ENCODE data around the gene PDK3.

The PDK3 gene

GRCh38 chrX:24483596-24483995, 18.5 kb downstream of the PDK3 start:
- DNase-seq: no peak

DNA sequence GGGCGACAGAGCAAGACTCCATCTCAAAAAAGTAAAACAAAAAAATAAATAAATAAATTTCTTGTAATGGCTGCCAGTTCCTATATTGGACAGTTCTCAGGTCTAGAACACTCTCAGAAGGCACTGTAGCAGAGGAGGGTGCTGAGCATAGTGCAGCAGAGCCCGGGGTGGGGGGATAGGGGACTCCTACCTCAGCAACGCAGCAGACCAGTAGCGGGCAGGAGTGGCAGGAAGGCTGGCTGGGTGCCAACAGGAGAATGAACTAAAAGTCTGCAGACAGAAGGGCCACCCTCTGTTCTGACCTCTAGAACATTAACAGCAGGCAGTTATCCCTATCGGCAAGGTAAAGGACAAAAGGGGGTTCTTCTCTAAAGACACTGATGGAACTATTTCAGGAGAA, 20.2 kb downstream of the PDK3 start:
- no peak for DNase-seq

GRCh38 chrX:24485976-24486680, 21.0 kb downstream of the PDK3 start:
- no peak for DNase-seq

- no peak for DNase-seq
Measured at GRCh38 chrX:24487571-24487970, 22.5 kb downstream of the PDK3 start.

- DNase-seq: peak; percentile 17
Measured at GRCh38 chrX:24491741-24492140, 26.7 kb downstream of the PDK3 start.

GRCh38 chrX:24493740-24494581, 28.9 kb downstream of the PDK3 start:
- DNase-seq: peak; percentile 33

DNA sequence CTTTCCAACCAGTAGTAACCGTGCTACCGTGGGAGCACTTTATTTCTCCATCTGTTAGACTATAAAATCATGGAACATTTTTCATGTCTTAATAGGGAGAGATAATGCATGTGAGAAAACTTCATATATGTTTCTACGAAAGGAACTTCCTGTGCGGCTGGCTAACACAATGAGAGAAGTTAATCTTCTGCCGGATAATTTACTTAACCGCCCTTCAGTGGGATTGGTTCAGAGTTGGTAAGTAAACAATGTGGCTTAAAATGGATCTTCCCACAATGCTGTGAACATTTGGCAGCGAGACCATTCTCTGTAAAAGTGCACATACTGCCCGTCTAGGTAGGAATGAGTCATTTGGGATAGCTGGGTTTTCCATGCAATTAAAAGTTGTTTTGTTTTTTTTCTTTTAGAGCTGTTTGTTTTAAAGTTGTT, 29.6 kb downstream of the PDK3 start:
- peak; percentile 54 for DNase-seq

- no peak for DNase-seq
Measured at GRCh38 chrX:24495700-24496099, 30.6 kb downstream of the PDK3 start.

DNA sequence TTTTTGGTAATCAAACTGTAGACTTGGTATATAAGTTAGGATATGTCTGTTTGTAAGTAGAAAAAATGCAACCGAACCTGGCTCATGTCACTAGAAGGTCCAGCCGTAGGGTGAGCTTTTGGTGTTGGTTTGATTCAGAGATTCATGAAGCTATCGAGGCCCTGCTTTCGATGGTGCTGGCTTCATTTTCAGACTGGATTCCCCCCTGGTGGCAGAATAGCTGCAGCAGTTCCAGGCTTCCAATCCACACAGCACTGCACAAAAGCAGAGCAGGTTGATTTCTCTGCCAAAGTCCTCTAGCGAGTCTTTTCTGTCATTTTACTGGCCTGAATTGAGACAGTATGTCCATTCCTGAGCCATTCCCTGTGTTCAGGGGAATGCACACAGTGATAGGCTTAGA, 33.1 kb downstream of the PDK3 start:
- DNase-seq: no peak

- DNase-seq: peak; percentile 39
Measured at GRCh38 chrX:24498975-24499374, 33.9 kb downstream of the PDK3 start.

- no peak for DNase-seq
Measured at GRCh38 chrX:24506082-24506481, 41.0 kb downstream of the PDK3 start.

GRCh38 chrX:24508375-24508774, 43.3 kb downstream of the PDK3 start:
- DNase-seq: no peak

- DNase-seq: no peak
Measured at GRCh38 chrX:24513416-24513815, 48.3 kb downstream of the PDK3 start.

DNA sequence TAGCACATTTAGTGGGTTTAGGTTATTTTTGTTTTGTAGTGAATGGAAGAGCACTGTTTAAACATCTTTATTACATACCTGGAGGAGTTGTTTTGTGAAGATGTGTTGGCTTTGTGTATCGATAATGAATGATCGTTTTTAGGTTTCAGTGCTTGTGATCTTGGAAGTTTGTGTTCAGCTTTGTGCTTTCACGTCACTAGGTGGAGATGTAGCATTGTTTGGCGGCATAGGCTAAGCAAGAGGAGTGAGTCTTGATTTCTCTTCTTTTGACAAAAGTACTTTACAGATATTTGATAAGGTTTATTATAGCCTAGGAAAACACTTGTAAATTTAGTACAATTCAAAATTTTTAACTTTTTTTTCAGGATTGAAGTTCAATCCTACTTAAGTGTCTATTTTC, 50.4 kb downstream of the PDK3 start:
- peak; percentile 0 for DNase-seq

DNA sequence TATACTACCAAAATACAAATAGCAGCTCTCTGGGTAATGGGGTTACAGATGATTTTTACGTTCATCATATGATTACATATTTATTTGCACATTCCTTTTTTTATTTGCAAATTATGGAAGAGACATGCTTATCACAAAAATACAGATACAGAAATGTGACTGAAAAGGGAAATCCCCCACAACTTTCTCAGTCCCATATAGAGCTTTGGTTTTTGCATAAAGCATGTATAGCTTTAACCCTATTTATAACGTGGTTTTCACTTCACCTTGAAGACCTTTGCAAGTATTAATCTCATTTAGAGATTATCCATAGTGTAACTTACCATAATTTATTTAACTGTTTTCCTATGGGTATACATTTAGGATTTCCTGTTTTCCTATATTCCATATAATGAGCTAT, 55.4 kb downstream of the PDK3 start:
- no peak for DNase-seq

DNA sequence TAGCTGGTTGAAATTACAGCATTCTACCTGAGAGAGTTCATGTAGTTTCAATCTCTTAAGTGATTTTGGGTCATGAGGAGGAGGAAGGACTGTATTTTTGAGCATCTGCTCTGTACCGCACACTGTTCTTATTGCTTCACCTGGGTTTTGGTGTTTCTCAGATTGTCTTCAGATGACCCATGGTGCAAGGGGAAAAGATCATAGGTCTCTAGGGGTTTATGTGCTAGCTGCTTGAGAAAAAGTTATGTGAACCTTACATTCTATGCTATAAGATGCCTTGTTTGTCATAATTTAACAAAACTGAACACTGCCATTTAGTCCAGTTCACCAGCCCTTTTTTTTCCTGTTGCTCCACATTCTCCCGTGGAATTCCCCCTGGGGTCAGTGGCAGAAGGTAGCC, 60.4 kb downstream of the PDK3 start:
- DNase-seq: no peak

DNA sequence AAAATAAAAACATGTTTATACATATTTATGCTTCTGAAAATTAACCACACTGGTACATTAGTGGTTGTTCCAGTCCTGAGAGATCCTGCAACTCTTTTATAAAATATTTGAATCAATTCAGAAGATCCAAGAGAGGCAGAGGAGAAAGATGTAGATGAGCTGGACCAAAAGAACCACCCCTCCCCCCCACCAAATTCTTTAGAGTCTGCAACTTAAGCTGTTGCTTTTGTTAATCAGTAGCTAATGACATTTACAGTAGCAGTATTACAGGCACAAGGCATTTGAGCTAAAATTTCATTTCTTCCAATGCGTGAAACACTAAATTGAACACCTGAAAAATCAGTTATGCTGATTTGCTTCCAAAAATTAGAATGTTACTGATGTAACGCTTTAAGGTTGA, 61.5 kb downstream of the PDK3 start:
- DNase-seq: no peak

GRCh38 chrX:24528605-24529004, 63.5 kb downstream of the PDK3 start:
- no peak for DNase-seq

- DNase-seq: no peak
Measured at GRCh38 chrX:24536551-24536950, 71.5 kb downstream of the PDK3 start.

DNA sequence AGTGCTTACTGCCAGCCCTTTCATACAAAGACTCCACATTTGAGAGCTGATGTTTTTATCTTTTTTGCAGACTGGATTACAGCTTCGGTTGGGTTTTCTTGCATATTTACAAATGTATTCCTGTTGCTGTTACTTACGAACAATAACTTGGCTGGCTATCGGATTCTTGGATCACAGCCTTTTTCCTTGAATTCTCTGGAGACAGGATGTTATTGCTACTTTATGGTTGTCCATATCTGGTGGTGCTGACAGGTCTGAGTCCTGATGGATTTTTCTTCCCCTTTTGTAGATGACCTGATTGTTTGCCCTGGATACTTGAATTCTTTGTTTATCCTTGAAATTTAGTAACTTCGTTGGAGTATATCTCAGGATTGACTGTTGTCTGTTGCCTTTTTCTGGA, 77.7 kb downstream of the PDK3 start:
- no peak for DNase-seq

DNA sequence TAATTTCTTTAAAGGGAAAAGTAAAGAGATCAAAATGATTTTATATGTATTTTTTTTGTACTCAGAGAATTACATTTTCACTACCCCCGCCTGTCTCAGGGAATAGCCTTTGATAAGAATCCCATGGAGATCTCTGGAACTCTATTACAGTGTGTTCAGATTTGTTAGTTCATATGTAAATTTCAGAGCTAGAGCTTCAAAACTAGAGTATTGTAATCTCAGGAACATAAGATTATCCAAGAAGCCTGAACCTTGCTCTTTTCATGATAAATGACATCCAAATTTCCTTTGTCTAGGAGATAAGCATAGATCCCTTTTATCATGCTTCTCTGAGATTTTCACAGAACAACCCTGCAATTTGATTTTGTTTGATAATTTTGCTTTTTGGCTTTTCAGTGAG, 82.9 kb downstream of the PDK3 start:
- DNase-seq: no peak

- DNase-seq: no peak
Measured at GRCh38 chrX:24550166-24550565, 85.1 kb downstream of the PDK3 start.

DNA sequence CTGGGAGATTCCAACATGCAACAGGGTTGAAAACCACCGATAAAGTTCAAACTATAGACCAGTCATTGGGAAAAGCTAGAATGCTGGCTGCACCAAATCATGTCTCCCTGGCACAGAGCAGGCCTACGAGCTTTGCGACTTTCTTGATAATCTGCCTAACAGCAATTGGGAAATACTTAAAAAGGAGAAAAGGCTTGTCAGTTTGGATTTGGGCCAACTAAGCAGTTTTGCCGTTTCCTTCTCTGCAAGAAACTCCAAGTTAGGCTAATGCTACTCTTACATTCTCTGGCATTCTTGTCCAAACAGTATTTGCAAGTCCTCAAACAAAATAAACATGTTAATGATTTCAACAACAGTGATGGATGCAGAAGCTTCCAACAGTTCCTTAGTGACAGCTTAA, 87.9 kb downstream of the PDK3 start:
- DNase-seq: no peak

GRCh38 chrX:24561121-24561520, 96.0 kb downstream of the PDK3 start:
- no peak for DNase-seq

All from NCI-H510A treated with DMSO at 0.1 percent for 48 hours (cell line).